Gastroesophageal sphincter (tissue), 4 donors: ENCODE results near the gene ZMIZ1. TPM values are rescaled to one million over a fixed set of nuclear protein-coding genes. Genes with fewer than 3 reads are reported as not detected.

ENCODE experiments used
- ATAC-seq: fragments of 150-250 bp; one replicate; pipeline ENCODE4 v1.9.1; 2016; ENCODE audit warnings: mild to moderate bottlenecking, moderate library complexity
- H3K27ac ChIP-seq, 4 donors: fragments of 200-600 bp; sonication (generic) in 3 of 4; 1 replicate in 3 of 4; 2 replicates in 1 of 4; pipeline ENCODE4 v1.5.1; 2016 to 2019
- H3K27me3 ChIP-seq: fragments of 200-600 bp; sonication (generic); one replicate; pipeline ENCODE4 v1.5.1; 2019
- H3K36me3 ChIP-seq, 2 donors: fragments of 200-600 bp; sonication (generic); one replicate each; pipeline ENCODE4 v1.5.1; 2019; ENCODE audit warnings: control low read depth in 1 of 2
- H3K4me1 ChIP-seq, 3 donors: fragments of 200-600 bp; sonication (generic); 1 replicate in 2 of 3; 2 replicates in 1 of 3; pipeline ENCODE4 v1.5.1; 2016 to 2019; ENCODE audit warnings: control low read depth in 2 of 3
- H3K4me3 ChIP-seq, 2 donors: fragments of 200-600 bp; sonication (generic); one replicate each; pipeline ENCODE4 v1.5.1; 2019; ENCODE audit warnings: mild to moderate bottlenecking in 1 of 2, moderate library complexity in 1 of 2
- H3K9me3 ChIP-seq, 3 donors: fragments of 200-600 bp; sonication (generic); one replicate each; pipeline ENCODE4 v1.5.1; 2017 to 2019; ENCODE audit warnings: control low read depth in 2 of 3
- CTCF ChIP-seq, 4 experiments: fragments of 200-600 bp in 2 of 4; fragments of 450-650 bp in 2 of 4; sonication (generic) in 1 of 4; IDR thresholded peaks; one replicate each; pipeline ENCODE4 v1.5.1; 2017 to 2019; ENCODE audit warnings: antibody characterized with exemption in 4 of 4, mild to moderate bottlenecking in 2 of 4, moderate library complexity in 2 of 4
- EP300 ChIP-seq: sonication (generic); formaldehyde crosslinking; IDR thresholded peaks from one replicate; pipeline ENCODE4 v1.6.1; 2017; ENCODE audit warnings: antibody characterized with exemption, mild to moderate bottlenecking
- POLR2A ChIP-seq, 2 donors: fragments of 450-650 bp; IDR thresholded peaks; one replicate each; pipeline ENCODE4 v1.6.1; 2017; ENCODE audit warnings: antibody characterized with exemption in 2 of 2, mild to moderate bottlenecking in 2 of 2, moderate library complexity in 1 of 2
- POLR2AphosphoS5 ChIP-seq: sonication (generic); formaldehyde crosslinking; IDR thresholded peaks from one replicate; pipeline ENCODE4 v1.6.1; 2017; ENCODE audit warnings: antibody characterized with exemption
- WGBS, 2 donors: methylation state at CpG; one replicate each; pipeline ENCODE4 v1.1.5; 2018; ENCODE audit warnings: low coverage in 1 of 2; 5-methylcytosine and 5-hydroxymethylcytosine counted together
- total RNA-seq, 4 donors: library from RNA; depleted of rRNA; stranded (reverse); fragments of >200 nt; gene quantifications; one replicate each; pipeline ENCODE4 v1.1.0, GENCODE V29; 2016

ZMIZ1 gene
- total RNA-seq, 4 donors from 2014 or later: 36.3 to 79.2 (median 67.1) TPM

- TF ChIP-seq EP300 (no peak), CTCF (IDR thresholded peaks at IDR 0.05) (no peak), POLR2A (IDR thresholded peaks at IDR 0.05) (no peak), POLR2AphosphoS5 (no peak)
- 40% methylated on average over 1 of the region's 10 CpGs; no CpG with 5 or more reads in 1 of the 2 donors for WGBS, 2 donors
- peak overlapping the region in 3 of 4 donors; percentile 11 to 75 (median 19) for H3K27ac ChIP-seq
- H3K9me3 ChIP-seq: no peaks in the 10 kb centered on the region
- peaks cover 0 to 87% (median 35%) of the 10 kb centered on the region in 3 donors for H3K4me1 ChIP-seq
- ATAC-seq: no peak
- no peaks in the 10 kb centered on the region for H3K27me3 ChIP-seq
- peaks cover 0 to 42% of the 10 kb centered on the region in 2 donors for H3K36me3 ChIP-seq
- no peak overlapping the region for H3K4me3 ChIP-seq
Observed at GRCh38 chr10:79235765-79236432, 167.1 kb downstream of the ZMIZ1 start.

- no peak overlapping the region for H3K4me3 ChIP-seq
- peak overlapping the region in 3 of 4 donors; percentile 11 to 75 (median 19) for H3K27ac ChIP-seq
- WGBS, 2 donors: 80 to 92% methylated on average over 1 to 2 of the region's 9 CpGs
- no peaks in the 10 kb centered on the region for H3K27me3 ChIP-seq
- peaks cover 0 to 38% of the 10 kb centered on the region in 2 donors for H3K36me3 ChIP-seq
- TF ChIP-seq POLR2AphosphoS5: no peak
- no peak for TF ChIP-seq POLR2A (IDR thresholded peaks at IDR 0.05)
- TF ChIP-seq CTCF (IDR thresholded peaks at IDR 0.05): no peak
- TF ChIP-seq EP300: no peak
- no peaks in the 10 kb centered on the region for H3K9me3 ChIP-seq
- ATAC-seq: no peak
- H3K4me1 ChIP-seq: peaks cover 0 to 92% (median 40%) of the 10 kb centered on the region in 3 donors
Observed at GRCh38 chr10:79236433-79236765, 167.6 kb downstream of the ZMIZ1 start.

GRCh38 chr10:79237454-79238157, 168.8 kb downstream of the ZMIZ1 start:
- no peaks in the 10 kb centered on the region for H3K27me3 ChIP-seq
- no peak overlapping the region for H3K4me3 ChIP-seq
- peaks cover 0 to 27% of the 10 kb centered on the region in 2 donors for H3K36me3 ChIP-seq
- 39 to 67% methylated on average over 4 of the region's 12 CpGs for WGBS, 2 donors
- H3K9me3 ChIP-seq: no peaks in the 10 kb centered on the region
- H3K27ac ChIP-seq: peak overlapping the region in 3 of 4 donors; percentile 70 to 75 (median 75)
- TF ChIP-seq POLR2AphosphoS5 (no peak), CTCF (IDR thresholded peaks at IDR 0.05) (no peak), POLR2A (IDR thresholded peaks at IDR 0.05) (no peak), EP300 (no peak)
- no peak for ATAC-seq
- peaks cover 0 to 98% (median 49%) of the 10 kb centered on the region in 3 donors for H3K4me1 ChIP-seq

DNA sequence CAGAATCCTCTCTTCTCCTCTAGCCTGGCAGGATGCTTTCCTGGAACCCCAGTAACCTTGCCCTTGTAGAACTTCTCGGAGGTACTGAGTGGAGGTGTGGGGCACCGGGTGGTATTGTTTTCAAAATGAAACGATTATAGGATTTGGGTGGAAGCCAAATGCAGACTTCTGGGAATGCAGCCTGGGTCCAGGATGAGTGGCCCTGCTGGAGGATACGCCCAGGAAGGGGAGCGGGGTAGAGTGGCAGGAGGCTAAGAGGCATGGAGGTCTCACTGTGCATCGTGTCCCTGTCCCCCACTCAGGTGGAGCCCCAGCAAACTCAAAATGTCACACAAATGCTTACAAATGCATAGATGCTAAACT, 169.4 kb downstream of the ZMIZ1 start:
- H3K4me3 ChIP-seq: no peak overlapping the region
- 57 to 60% methylated on average over 1 to 3 of the region's 6 CpGs for WGBS, 2 donors
- no peaks in the 10 kb centered on the region for H3K9me3 ChIP-seq
- ATAC-seq: no peak
- H3K27me3 ChIP-seq: no peaks in the 10 kb centered on the region
- peak overlapping the region in 3 of 4 donors; percentile 70 to 75 (median 75) for H3K27ac ChIP-seq
- peaks cover 0 to 22% of the 10 kb centered on the region in 2 donors for H3K36me3 ChIP-seq
- peaks cover 0 to 98% (median 49%) of the 10 kb centered on the region in 3 donors for H3K4me1 ChIP-seq
- TF ChIP-seq CTCF (IDR thresholded peaks at IDR 0.05) (no peak), POLR2A (IDR thresholded peaks at IDR 0.05) (no peak), POLR2AphosphoS5 (peak; percentile 10)

DNA sequence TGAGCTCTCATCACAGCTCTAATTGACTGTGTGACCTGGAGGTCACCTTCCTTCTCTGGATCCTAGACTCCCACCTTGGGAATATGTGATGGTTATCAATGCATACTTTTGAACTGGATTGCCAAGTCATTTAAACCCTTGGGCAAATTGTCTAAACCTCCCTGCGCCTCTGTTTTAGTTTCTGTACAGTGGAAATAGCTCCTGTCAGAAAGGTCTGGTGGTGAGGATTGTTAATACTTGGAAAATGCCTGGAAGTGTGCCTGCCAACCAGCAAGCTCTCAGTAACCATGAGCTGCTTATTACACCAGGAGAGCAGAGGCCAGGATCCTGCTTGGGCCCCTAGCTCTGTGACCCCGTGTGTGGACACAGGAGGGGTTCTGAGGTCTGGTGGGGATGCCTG, 169.8 kb downstream of the ZMIZ1 start:
- TF ChIP-seq POLR2AphosphoS5 (no peak), CTCF (IDR thresholded peaks at IDR 0.05) (no peak), EP300 (no peak), POLR2A (IDR thresholded peaks at IDR 0.05) (no peak)
- Histone ChIP-seq H3K9me3 (no peaks in the 10 kb centered on the region), H3K4me1 (peaks cover 0 to 96% (median 49%) of the 10 kb centered on the region in 3 donors), H3K27ac (peak overlapping the region in 3 of 4 donors; percentile 70 to 75 (median 75)), H3K4me3 (no peak overlapping the region), H3K36me3 (peaks cover 0 to 18% of the 10 kb centered on the region in 2 donors), H3K27me3 (no peaks in the 10 kb centered on the region)
- no CpG with 5 or more reads among the region's 2 CpGs for WGBS, 2 donors
- no peak for ATAC-seq
